A549 (cell line): ENCODE measurements around the gene DIS3L2.

Experiments used
- CEBPB ChIP-seq, 2 experiments: fragments of >200 bp in 1 of 2; sonication (Bioruptor Twin) in 1 of 2; formaldehyde crosslinking in 1 of 2; IDR thresholded peaks; 2 replicates each; pipeline ENCODE4 v1.6.1; 2012 to 2016
- CHD4 ChIP-seq: fragments of 200-600 bp; sonication (generic); IDR thresholded peaks from 2 replicates; pipeline ENCODE4 v1.6.1; 2016; ENCODE audit warnings: antibody characterized with exemption, mild to moderate bottlenecking, borderline replicate concordance
- HDAC2 ChIP-seq: fragments of 200-600 bp; sonication (generic); IDR thresholded peaks from 2 replicates; pipeline ENCODE4 v1.6.1; 2016
- JUN ChIP-seq, 2 experiments: fragments of >200 bp; sonication (Bioruptor Twin); formaldehyde crosslinking; IDR thresholded peaks; 2 replicates in 1 of 2; 3 replicates in 1 of 2; pipeline ENCODE4 v1.6.1; 2016 to 2017
- NFE2L2 ChIP-seq: fragments of 150-350 bp; conservative IDR thresholded peaks from 2 replicates; pipeline ENCODE4 v1.6.1; 2014; ENCODE audit warnings: low read length
- POLR2A ChIP-seq: IDR thresholded peaks from 2 replicates; pipeline ENCODE4 v1.6.1; 2012; ENCODE audit warnings: mild to moderate bottlenecking, low read length
- RCOR1 ChIP-seq: fragments of 150-350 bp; IDR thresholded peaks from 2 replicates; pipeline ENCODE4 v1.6.1; 2014; ENCODE audit warnings: antibody characterized with exemption, low read length, low read depth
- REST ChIP-seq: fragments of 200-600 bp; sonication (generic); IDR thresholded peaks from 2 replicates; pipeline ENCODE4 v1.6.1; 2016; ENCODE audit warnings: antibody characterized with exemption, mild to moderate bottlenecking, moderate library complexity
- SMC3 ChIP-seq: fragments of >200 bp; sonication (Bioruptor Twin); formaldehyde crosslinking; IDR thresholded peaks from 3 replicates; pipeline ENCODE4 v1.6.1; 2018; ENCODE audit warnings: inconsistent platforms
- TF ChIP-seq, protein P1 (sequence below): fragments of >200 bp; sonication (Bioruptor Twin); formaldehyde crosslinking; IDR thresholded peaks from 3 replicates; pipeline ENCODE4 v1.5.1; 2016
- TF ChIP-seq, protein P2 (sequence below): fragments of 250-450 bp; sonication (Bioruptor Pico); IDR thresholded peaks from 2 replicates; pipeline ENCODE4 v1.5.0; 2021; ENCODE audit warnings: mild to moderate bottlenecking, moderate library complexity, borderline replicate concordance

DNA sequence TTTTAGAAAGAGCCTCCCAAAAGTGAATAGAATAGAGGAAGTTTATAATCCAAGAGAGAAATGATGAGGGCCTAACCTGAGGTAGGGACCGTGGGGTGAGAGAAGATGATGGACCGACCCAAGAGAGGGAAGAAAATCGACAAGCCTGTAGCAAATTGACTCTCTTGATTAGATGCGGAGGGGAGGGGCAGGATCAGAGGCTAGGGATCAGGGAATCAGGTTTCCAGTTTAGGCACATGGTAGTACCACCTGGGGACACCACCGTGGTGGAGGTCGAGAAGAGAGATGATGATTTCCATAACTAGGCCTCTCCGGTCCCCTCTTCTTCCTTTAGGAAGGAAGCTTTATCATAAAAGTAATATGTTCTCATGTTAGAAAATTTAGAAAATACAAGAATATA lies 308.4 kb downstream of the DIS3L2 start:
- no peak for TF ChIP-seq SMC3
- TF ChIP-seq, protein P1, sequence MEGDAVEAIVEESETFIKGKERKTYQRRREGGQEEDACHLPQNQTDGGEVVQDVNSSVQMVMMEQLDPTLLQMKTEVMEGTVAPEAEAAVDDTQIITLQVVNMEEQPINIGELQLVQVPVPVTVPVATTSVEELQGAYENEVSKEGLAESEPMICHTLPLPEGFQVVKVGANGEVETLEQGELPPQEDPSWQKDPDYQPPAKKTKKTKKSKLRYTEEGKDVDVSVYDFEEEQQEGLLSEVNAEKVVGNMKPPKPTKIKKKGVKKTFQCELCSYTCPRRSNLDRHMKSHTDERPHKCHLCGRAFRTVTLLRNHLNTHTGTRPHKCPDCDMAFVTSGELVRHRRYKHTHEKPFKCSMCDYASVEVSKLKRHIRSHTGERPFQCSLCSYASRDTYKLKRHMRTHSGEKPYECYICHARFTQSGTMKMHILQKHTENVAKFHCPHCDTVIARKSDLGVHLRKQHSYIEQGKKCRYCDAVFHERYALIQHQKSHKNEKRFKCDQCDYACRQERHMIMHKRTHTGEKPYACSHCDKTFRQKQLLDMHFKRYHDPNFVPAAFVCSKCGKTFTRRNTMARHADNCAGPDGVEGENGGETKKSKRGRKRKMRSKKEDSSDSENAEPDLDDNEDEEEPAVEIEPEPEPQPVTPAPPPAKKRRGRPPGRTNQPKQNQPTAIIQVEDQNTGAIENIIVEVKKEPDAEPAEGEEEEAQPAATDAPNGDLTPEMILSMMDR: no peak
- TF ChIP-seq, protein P2, sequence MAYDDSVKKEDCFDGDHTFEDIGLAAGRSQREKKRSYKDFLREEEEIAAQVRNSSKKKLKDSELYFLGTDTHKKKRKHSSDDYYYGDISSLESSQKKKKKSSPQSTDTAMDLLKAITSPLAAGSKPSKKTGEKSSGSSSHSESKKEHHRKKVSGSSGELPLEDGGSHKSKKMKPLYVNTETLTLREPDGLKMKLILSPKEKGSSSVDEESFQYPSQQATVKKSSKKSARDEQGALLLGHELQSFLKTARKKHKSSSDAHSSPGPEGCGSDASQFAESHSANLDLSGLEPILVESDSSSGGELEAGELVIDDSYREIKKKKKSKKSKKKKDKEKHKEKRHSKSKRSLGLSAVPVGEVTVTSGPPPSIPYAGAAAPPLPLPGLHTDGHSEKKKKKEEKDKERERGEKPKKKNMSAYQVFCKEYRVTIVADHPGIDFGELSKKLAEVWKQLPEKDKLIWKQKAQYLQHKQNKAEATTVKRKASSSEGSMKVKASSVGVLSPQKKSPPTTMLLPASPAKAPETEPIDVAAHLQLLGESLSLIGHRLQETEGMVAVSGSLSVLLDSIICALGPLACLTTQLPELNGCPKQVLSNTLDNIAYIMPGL (CRISPR knock-in tag): no peak
- TF ChIP-seq JUN (IDR thresholded peaks at IDR 0.05): no peak
- no peak for TF ChIP-seq REST
- no peak for TF ChIP-seq NFE2L2
- TF ChIP-seq CHD4: no peak
- TF ChIP-seq HDAC2: no peak
- TF ChIP-seq CEBPB (IDR thresholded peaks at IDR 0.05): no peak
- no peak for TF ChIP-seq POLR2A
- no peak for TF ChIP-seq RCOR1
